GM12878 (cell line): Measurements from ENCODE around the gene FNDC3B. TPM values are rescaled to one million over a fixed set of nuclear protein-coding genes. Genes with fewer than 3 reads are reported as not detected.

Experiments used
- ATAC-seq: fragments of 200-7000 bp; cut with Tn5 transposase; 3 replicates; pipeline ENCODE4 v1.9.1; 2020; ENCODE audit warnings: mild to moderate bottlenecking, moderate library complexity
- BruUV-seq: library from RNA; stranded (reverse); fragments of 400-500 nt; replicated peaks from 2 replicates; lab custom pipeline; 2021; lab: Mats Ljungman, UMichigan
- CTCF ChIA-PET: fragments of 300-600 bp; sonication (Branson Sonifier 250); formaldehyde crosslinking; extraction: SDS; loops from one replicate; lab custom pipeline; 2021; ENCODE audit warnings: inconsistent platforms; lab: Yijun Ruan, JAX
- POLR2A ChIA-PET: fragments of 350-600 bp; formaldehyde crosslinking; extraction: SDS; loops from one replicate; lab custom pipeline; 2021; ENCODE audit warnings: inconsistent platforms; lab: Charles Lee
- RAD21 ChIA-PET: fragments of 300-600 bp; sonication (Branson Sonifier 250); formaldehyde crosslinking; loops from one replicate; lab custom pipeline; 2023; ENCODE audit warnings: antibody characterized with exemption; ENCODE audit not compliant: unreplicated experiment; lab: Charles Lee
- SMC1A ChIA-PET: fragments of 300-600 bp; sonication (Branson Sonifier 250); formaldehyde crosslinking; loops from one replicate; lab custom pipeline; 2023; ENCODE audit not compliant: unreplicated experiment, uncharacterized antibody; lab: Charles Lee
- DNase-seq: peaks from one replicate; pipeline ENCODE4 v3.0.0-alpha.2; 2011; ENCODE audit warnings: low read depth, low spot score
- FAIRE-seq: peaks from 3 replicates; lab custom pipeline; 2011; peaks lifted over from hg19 to GRCh38; lab: Jason Lieb, UNC
- H2AFZ ChIP-seq: 2 replicates; pipeline ENCODE4 v1.6.0; 2011; ENCODE audit warnings: low read depth, low read length, control low read depth; ENCODE audit not compliant: control insufficient read depth
- H3K27ac ChIP-seq: 2 replicates; pipeline ENCODE4 v1.5.1; 2011; ENCODE audit warnings: control low read depth; ENCODE audit not compliant: control insufficient read depth, insufficient read depth
- H3K27me3 ChIP-seq, 2 experiments: replicated peaks in 1 of 2; 2 replicates each; pipeline versions ENCODE4 v1.6.0 to v1.6.1; 2011; ENCODE audit warnings: low read length in 1 of 2; ENCODE audit not compliant: control insufficient read depth in 2 of 2, insufficient read depth in 2 of 2
- H3K36me3 ChIP-seq, 2 experiments: 2 replicates each; pipeline ENCODE4 v1.5.1; 2011; ENCODE audit warnings: low read length in 1 of 2; ENCODE audit not compliant: control insufficient read depth in 2 of 2, insufficient read depth in 2 of 2
- H3K4me1 ChIP-seq: 2 replicates; pipeline ENCODE4 v1.6.1; 2011; ENCODE audit warnings: mild to moderate bottlenecking, low read length, moderate library complexity, mixed read lengths; ENCODE audit not compliant: control insufficient read depth, insufficient read depth
- H3K4me2 ChIP-seq: 2 replicates; pipeline ENCODE4 v1.6.0; 2011; ENCODE audit warnings: control low read depth; ENCODE audit not compliant: control insufficient read depth, insufficient read depth
- H3K4me3 ChIP-seq: fragments of 200-600 bp; sonication (generic); 2 replicates; pipeline ENCODE4 v1.5.1; 2016
- H3K79me2 ChIP-seq: 2 replicates; pipeline ENCODE4 v1.6.0; 2011; ENCODE audit warnings: low read length; ENCODE audit not compliant: control insufficient read depth, insufficient read depth
- H3K9ac ChIP-seq: 2 replicates; pipeline ENCODE4 v1.8.0; 2011; ENCODE audit warnings: low read length, control low read depth, mixed read lengths; ENCODE audit not compliant: control insufficient read depth, insufficient read depth
- H3K9me3 ChIP-seq: replicated peaks from 3 replicates; pipeline ENCODE4 v1.5.1; 2011; ENCODE audit warnings: mild to moderate bottlenecking, low read length; ENCODE audit not compliant: control insufficient read depth, insufficient read depth
- H4K20me1 ChIP-seq: 2 replicates; pipeline ENCODE4 v1.6.0; 2011; ENCODE audit not compliant: control insufficient read depth, insufficient read depth
- CBFB ChIP-seq: IDR thresholded peaks from 2 replicates; pipeline ENCODE4 v1.6.1; 2016; ENCODE audit warnings: antibody characterized with exemption, low read depth
- CBX3 ChIP-seq: fragments of 200-600 bp; sonication (generic); IDR thresholded peaks from 2 replicates; pipeline ENCODE4 v1.6.1; 2016; ENCODE audit warnings: low read depth, borderline replicate concordance
- DPF2 ChIP-seq: fragments of 450-650 bp; IDR thresholded peaks from 2 replicates; pipeline ENCODE4 v1.6.1; 2017; ENCODE audit warnings: mild to moderate bottlenecking
- MTA3 ChIP-seq: IDR thresholded peaks from 2 replicates; pipeline ENCODE4 v1.6.1; 2012; ENCODE audit warnings: low read length, inconsistent platforms, borderline replicate concordance
- MYB ChIP-seq: fragments of 150-350 bp; IDR thresholded peaks from 2 replicates; pipeline ENCODE4 v1.6.1; 2014; ENCODE audit warnings: mild to moderate bottlenecking, low read depth, low read length, borderline replicate concordance
- NR2C2 ChIP-seq: IDR thresholded peaks from 2 replicates; pipeline ENCODE4 v1.6.1; 2011; ENCODE audit warnings: borderline replicate concordance, low read depth; ENCODE audit not compliant: control insufficient read depth, insufficient read length
- SREBF2 ChIP-seq: IDR thresholded peaks from 2 replicates; pipeline ENCODE4 v1.6.1; 2012; ENCODE audit warnings: mild to moderate bottlenecking, low read length
- YY1 ChIP-seq: IDR thresholded peaks from 2 replicates; pipeline ENCODE4 v1.6.1; 2011; ENCODE audit warnings: low read depth, mild to moderate bottlenecking, low read length
- WGBS: methylation state at CpG from one replicate; pipeline ENCODE4 v1.1.6; 2016; ENCODE audit warnings: low lambda C conversion rate; ENCODE audit not compliant: insufficient replicate concordance, insufficient coverage; ENCODE audit errors: missing lambda C conversion rate; 5-methylcytosine and 5-hydroxymethylcytosine counted together
- in situ Hi-C: fragments of 300-500 bp; cut with MboI; formaldehyde crosslinking; loops from 9 replicates; pipeline ENCODE4 v1.14.3; 2018; ENCODE audit warnings: mixed read lengths
- intact Hi-C: fragments of 100-400 bp; cut with micrococcal nuclease; formaldehyde crosslinking; loops from one replicate; pipeline ENCODE4 v1.14.2; 2022; ENCODE audit not compliant: unreplicated experiment
- polyA plus RNA-seq, 11 experiments: library from polyadenylated mRNA; depleted of rRNA in 4 of 11; unstranded in 6 of 11; stranded (reverse) in 5 of 11; fragments of >200 nt; fragmentation: Nextera tagmentation in 4 of 11; fragmentation: Illumina TruSeq in 1 of 11; extraction: Ambion mirVana in 4 of 11; extraction: Trizol in 1 of 11; gene quantifications; 1 replicate in 1 of 11; 2 replicates in 10 of 11; pipeline versions ENCODE4 v1.2.1 to v1.2.3, GENCODE V29; 2011 to 2016; ENCODE audit warnings: inconsistent platforms in 2 of 11, missing spikeins in 2 of 11, low read depth in 1 of 11
- total RNA-seq, 4 experiments: library from RNA; depleted of rRNA in 3 of 4; stranded (reverse); fragments of >200 nt in 3 of 4; fragmentation: Illumina TruSeq in 1 of 4; extraction: Trizol in 1 of 4; gene quantifications; 2 replicates each; pipeline versions ENCODE4 v1.2.1 to v1.2.3, GENCODE V29; 2013 to 2021
- TF ChIP-seq, protein P1 (sequence below): IDR thresholded peaks from 2 replicates; pipeline ENCODE4 v1.6.1; 2011; ENCODE audit warnings: low read depth, mild to moderate bottlenecking, low read length, moderate library complexity, borderline replicate concordance; ENCODE audit errors: extremely low read depth

The FNDC3B gene
- total and polyA plus RNA-seq, 10 of the 15 experiments (the other 5 are each of a cell fraction or from before 2014, with no cell fraction given), result 7.9 to 35.0 (median 18.5) TPM

DNA sequence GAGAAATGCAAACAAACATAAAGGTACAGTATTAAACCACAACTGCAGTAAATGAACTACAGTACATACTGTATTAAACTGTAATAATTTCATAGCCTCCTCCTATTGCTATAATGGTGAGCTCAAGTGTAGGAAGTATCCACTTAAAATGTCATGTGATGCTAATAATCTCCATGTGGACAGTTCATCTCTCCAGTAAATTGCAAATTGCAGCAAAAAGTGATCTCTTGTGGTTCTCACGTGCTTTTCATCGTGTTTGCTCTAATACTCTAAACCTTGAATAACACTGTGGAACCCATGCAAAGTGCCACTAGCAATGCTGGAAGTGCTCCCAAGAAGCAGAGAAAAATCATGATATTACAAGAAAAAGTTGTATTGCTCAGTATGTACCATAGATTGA, 9.2 kb upstream of the FNDC3B start:
- Histone ChIP-seq H3K4me2 (no peak overlapping the region), H3K36me3 (no peaks in the 10 kb centered on the region), H2AFZ (no peak overlapping the region), H3K9me3 (no peaks in the 10 kb centered on the region; the same call in 2 of the 3 replicates), H4K20me1 (no peaks in the 10 kb centered on the region), H3K27me3 (no peaks in the 10 kb centered on the region), H3K27ac (no peak overlapping the region), H3K4me3 (no peak overlapping the region), H3K79me2 (no peaks in the 10 kb centered on the region), H3K9ac (no peak overlapping the region), H3K4me1 (no peaks in the 10 kb centered on the region)
- FAIRE-seq (peak; percentile 75), DNase-seq (no peak), ATAC-seq (no peak)
- ChIA-PET SMC1A (interaction anchor here (0.6 kb wide), 1 partner anchor 495 kb away, joined by 3 read pairs; no protein-coding TSS in a partner anchor), RAD21 (interaction anchor here (1.2 to 1.3 kb wide), 2 partner anchors 124 to 311 kb away, joined by 3 read pairs; no protein-coding TSS in a partner anchor), POLR2A (interaction anchor here (0.6 kb wide), 1 partner anchor 210 kb away, joined by 3 read pairs; no protein-coding TSS in a partner anchor), CTCF (interaction anchor here (4.3 kb wide), 1 partner anchor 312 kb away, joined by 11 read pairs; no protein-coding TSS in a partner anchor)
- in situ Hi-C loops, result no loop called here
- WGBS, result 76% methylated on average over 2 of the region's 2 CpGs
- TF ChIP-seq YY1 (no peak), CBFB (no peak), CBX3 (no peak), MYB (no peak), MTA3 (no peak), DPF2 (no peak), SREBF2 (no peak), NR2C2 (no peak)
- TF ChIP-seq, protein P1, sequence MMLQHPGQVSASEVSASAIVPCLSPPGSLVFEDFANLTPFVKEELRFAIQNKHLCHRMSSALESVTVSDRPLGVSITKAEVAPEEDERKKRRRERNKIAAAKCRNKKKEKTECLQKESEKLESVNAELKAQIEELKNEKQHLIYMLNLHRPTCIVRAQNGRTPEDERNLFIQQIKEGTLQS, result no peak
- BruUV-seq, result no TSS peak
- intact Hi-C loops, result loop anchor here (10.0 kb wide), 1 partner anchor 185 kb away; the partner anchor contains the start of gene TMEM212
